Endothelial cell (in vitro differentiated cells): ENCODE results near the gene GM2A. TPM values are rescaled to one million over a fixed set of nuclear protein-coding genes. Genes with fewer than 3 reads are reported as not detected.

Source experiments
- DNase-seq: peaks from one replicate; pipeline ENCODE4 v3.0.0; 2021; ENCODE audit warnings: low spot score
- H3K27ac Mint-ChIP-seq: one replicate; pipeline ENCODE4 v1.8.0; 2021; ENCODE audit warnings: mixed read lengths, inconsistent platforms; ENCODE audit not compliant: unreplicated experiment
- H3K27me3 Mint-ChIP-seq: one replicate; pipeline ENCODE4 v1.8.0; 2021; ENCODE audit warnings: mild to moderate bottlenecking, moderate library complexity, mixed read lengths, inconsistent platforms; ENCODE audit not compliant: unreplicated experiment
- H3K36me3 Mint-ChIP-seq: one replicate; pipeline ENCODE4 v1.8.0; 2021; ENCODE audit warnings: mild to moderate bottlenecking, low read depth, mixed read lengths, inconsistent platforms; ENCODE audit not compliant: unreplicated experiment
- H3K4me1 Mint-ChIP-seq: one replicate; pipeline ENCODE4 v1.8.0; 2021; ENCODE audit warnings: mild to moderate bottlenecking, mixed read lengths, inconsistent platforms; ENCODE audit not compliant: unreplicated experiment
- H3K4me3 Mint-ChIP-seq: one replicate; pipeline ENCODE4 v1.8.0; 2021; ENCODE audit warnings: mild to moderate bottlenecking, mixed read lengths, inconsistent platforms; ENCODE audit not compliant: unreplicated experiment
- H3K9me3 Mint-ChIP-seq: one replicate; pipeline ENCODE4 v1.8.0; 2021; ENCODE audit warnings: mixed read lengths, inconsistent platforms; ENCODE audit not compliant: unreplicated experiment
- CTCF ChIP-seq: fragments of 200-600 bp; sonication (generic); IDR thresholded peaks from one replicate; pipeline ENCODE4 v1.5.0; 2021; ENCODE audit warnings: antibody characterized with exemption; ENCODE audit not compliant: unreplicated experiment
- total RNA-seq: library from RNA; stranded (reverse); fragmentation: NEBNext Ultra II Directional; extraction: Animal tissue kit (Norgen Biotek cat#: 25700); gene quantifications from one replicate; pipeline ENCODE4 v1.2.1, GENCODE V29; 2021; ENCODE audit not compliant: unreplicated experiment

The GM2A gene
- total RNA-seq, 1 donor from 2014 or later = 33.9 TPM

- Mint-ChIP-seq H3K9me3 (no peaks in the 10 kb centered on the region), H3K27ac (no peak overlapping the region), H3K4me3 (no peak overlapping the region), H3K27me3 (peaks cover 12% of the 10 kb centered on the region), H3K36me3 (no peaks in the 10 kb centered on the region), H3K4me1 (no peaks in the 10 kb centered on the region)
- no peak for TF ChIP-seq CTCF
- no peak for DNase-seq
These were observed 34.8 kb upstream of the GM2A start for GRCh38 chr5:151218177-151218576.

- H3K27ac Mint-ChIP-seq = no peak overlapping the region
- H3K4me3 Mint-ChIP-seq = no peak overlapping the region
- H3K36me3 Mint-ChIP-seq = no peaks in the 10 kb centered on the region
- no peak for DNase-seq
- H3K27me3 Mint-ChIP-seq = peaks cover 12% of the 10 kb centered on the region
- no peaks in the 10 kb centered on the region for H3K4me1 Mint-ChIP-seq
- no peaks in the 10 kb centered on the region for H3K9me3 Mint-ChIP-seq
- no peak for TF ChIP-seq CTCF
These were observed 33.8 kb upstream of the GM2A start for GRCh38 chr5:151219138-151219537.

GRCh38 chr5:151219789-151220188 is 33.2 kb upstream of the GM2A start:
- no peak for DNase-seq
- no peaks in the 10 kb centered on the region for H3K9me3 Mint-ChIP-seq
- H3K27ac Mint-ChIP-seq = no peak overlapping the region
- peaks cover 12% of the 10 kb centered on the region for H3K27me3 Mint-ChIP-seq
- H3K4me1 Mint-ChIP-seq = no peaks in the 10 kb centered on the region
- no peak for TF ChIP-seq CTCF
- H3K36me3 Mint-ChIP-seq = no peaks in the 10 kb centered on the region
- no peak overlapping the region for H3K4me3 Mint-ChIP-seq

GRCh38 chr5:151221574-151221973 is 31.4 kb upstream of the GM2A start:
- Mint-ChIP-seq H3K36me3 (no peaks in the 10 kb centered on the region), H3K4me1 (no peaks in the 10 kb centered on the region), H3K27me3 (peaks cover 12% of the 10 kb centered on the region), H3K4me3 (no peak overlapping the region), H3K9me3 (no peaks in the 10 kb centered on the region), H3K27ac (no peak overlapping the region)
- no peak for TF ChIP-seq CTCF
- no peak for DNase-seq

GRCh38 chr5:151222054-151222789 is 30.8 kb upstream of the GM2A start:
- H3K9me3 Mint-ChIP-seq = no peaks in the 10 kb centered on the region
- no peak for TF ChIP-seq CTCF
- no peaks in the 10 kb centered on the region for H3K4me1 Mint-ChIP-seq
- H3K27me3 Mint-ChIP-seq = peaks cover 12% of the 10 kb centered on the region
- no peaks in the 10 kb centered on the region for H3K36me3 Mint-ChIP-seq
- H3K4me3 Mint-ChIP-seq = peak overlapping the region; percentile 17
- no peak overlapping the region for H3K27ac Mint-ChIP-seq
- DNase-seq = no peak
